Brain pericyte (primary cell): Measurements from ENCODE around the gene POTEB2.
"Not testable (repeated sequence)": the region's sequence is repeated elsewhere in the genome, so short reads cannot be mapped to it uniquely, and the experiment has no call there.

Source experiments
- DNase-seq: peaks from one replicate; pipeline ENCODE4 v3.0.0-alpha.2; 2012; ENCODE audit warnings: low read depth, low spot score

Gene POTEB2

DNA sequence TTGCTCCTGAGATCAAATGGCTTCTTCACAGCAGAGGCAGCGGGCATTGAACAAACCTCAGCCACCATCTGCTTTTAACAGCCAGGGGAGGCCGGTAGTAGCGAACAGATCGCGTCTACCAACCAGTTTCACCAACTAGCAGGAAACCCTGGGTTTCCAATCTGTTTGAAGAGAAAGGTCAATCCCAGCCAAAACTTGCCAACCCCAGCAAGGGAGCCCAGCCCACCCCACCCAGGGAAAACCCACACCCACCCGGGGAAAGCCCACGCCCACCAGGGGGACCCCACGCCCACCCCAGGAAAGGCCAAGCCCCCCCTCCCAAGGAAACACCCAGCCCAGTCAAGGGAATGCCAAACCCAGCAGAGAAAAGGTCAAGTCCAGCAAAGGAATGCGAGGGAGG, at the start of gene POTEB2:
Gene POTEB2 (minus strand): TSS at position 101 of the 400 bp plus-strand sequence. CDS start 33 bp downstream, at position 68.
- not testable (repeated sequence) for DNase-seq

DNA sequence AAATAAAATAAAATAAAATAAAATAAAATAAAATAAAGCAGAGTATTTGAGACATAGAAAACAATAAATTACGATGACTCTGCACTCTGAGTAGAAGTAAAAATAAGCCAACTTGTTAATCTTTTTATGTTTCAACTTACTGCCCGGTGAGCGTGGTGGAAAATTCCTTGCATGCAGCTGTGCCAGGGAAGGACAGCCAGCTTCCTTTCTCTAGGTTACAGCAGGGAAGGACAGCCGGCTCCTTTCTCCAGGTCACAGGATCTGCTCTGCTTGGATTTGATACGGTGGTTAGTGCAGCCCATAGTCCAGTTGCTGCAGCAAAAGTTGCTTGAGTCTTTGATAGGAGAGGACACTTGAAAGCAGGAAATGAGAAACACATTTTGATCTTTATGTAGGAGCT, 13.8 kb upstream of the POTEB2 start:
- DNase-seq = not testable (repeated sequence)

DNA sequence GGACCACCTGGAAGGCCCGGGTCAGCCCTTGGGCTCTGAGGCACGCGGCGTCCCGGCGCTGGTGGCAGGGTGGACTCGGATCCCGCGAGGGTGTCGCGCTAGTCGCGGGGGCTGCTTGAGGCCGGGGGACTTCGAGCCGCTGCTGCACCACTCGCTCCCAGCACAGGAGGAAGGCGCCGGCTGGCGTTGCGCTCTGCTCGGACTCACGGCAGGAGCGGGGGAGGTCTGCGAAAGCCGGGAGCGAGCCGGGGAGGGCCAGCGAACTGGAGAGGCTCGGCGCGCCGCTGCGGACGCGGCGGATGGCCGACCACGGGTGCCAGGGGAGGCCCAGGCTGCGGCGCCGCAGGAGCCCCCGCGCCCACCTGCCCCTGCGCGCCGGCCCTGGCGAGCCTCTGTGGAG, 12.3 kb upstream of the POTEB2 start:
- not testable (repeated sequence) for DNase-seq

DNA sequence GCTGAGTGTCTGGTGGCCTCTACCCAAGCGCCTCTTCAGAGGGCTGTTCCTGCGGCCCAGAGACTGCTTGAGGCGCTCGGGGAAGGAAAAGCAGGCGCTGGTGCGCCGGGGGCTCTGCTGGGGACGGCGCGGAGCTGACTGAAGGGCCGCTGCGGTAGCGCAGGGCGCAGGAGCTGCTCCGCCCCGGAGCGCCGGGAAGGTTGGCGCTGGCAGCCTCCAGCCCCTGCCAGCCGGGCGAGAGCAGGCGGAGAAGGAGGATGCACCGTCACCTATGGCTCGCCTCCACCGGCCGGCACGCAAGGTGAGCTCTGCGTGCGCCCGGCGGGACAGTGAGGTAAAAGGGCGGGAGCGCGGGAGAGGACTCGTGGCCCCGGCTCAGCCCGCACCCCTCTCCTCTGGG, 11.7 kb upstream of the POTEB2 start:
- not testable (repeated sequence) for DNase-seq
